ENCODE results near the gene ADGRA1.

- TF ChIP-seq EP300 (IDR thresholded peaks at IDR 0.05) (no peak), CTCF (IDR thresholded peaks at IDR 0.05) (no peak), POLR2A (IDR thresholded peaks at IDR 0.05) (no peak)
Measured at GRCh38 chr10:133130602-133131001, 42.9 kb downstream of the ADGRA1 start.

Measured in sigmoid colon (tissue), 4 donors.